ENCODE data around the gene HYAL2.

HYAL2 gene, protein sequence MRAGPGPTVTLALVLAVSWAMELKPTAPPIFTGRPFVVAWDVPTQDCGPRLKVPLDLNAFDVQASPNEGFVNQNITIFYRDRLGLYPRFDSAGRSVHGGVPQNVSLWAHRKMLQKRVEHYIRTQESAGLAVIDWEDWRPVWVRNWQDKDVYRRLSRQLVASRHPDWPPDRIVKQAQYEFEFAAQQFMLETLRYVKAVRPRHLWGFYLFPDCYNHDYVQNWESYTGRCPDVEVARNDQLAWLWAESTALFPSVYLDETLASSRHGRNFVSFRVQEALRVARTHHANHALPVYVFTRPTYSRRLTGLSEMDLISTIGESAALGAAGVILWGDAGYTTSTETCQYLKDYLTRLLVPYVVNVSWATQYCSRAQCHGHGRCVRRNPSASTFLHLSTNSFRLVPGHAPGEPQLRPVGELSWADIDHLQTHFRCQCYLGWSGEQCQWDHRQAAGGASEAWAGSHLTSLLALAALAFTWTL

DNA sequence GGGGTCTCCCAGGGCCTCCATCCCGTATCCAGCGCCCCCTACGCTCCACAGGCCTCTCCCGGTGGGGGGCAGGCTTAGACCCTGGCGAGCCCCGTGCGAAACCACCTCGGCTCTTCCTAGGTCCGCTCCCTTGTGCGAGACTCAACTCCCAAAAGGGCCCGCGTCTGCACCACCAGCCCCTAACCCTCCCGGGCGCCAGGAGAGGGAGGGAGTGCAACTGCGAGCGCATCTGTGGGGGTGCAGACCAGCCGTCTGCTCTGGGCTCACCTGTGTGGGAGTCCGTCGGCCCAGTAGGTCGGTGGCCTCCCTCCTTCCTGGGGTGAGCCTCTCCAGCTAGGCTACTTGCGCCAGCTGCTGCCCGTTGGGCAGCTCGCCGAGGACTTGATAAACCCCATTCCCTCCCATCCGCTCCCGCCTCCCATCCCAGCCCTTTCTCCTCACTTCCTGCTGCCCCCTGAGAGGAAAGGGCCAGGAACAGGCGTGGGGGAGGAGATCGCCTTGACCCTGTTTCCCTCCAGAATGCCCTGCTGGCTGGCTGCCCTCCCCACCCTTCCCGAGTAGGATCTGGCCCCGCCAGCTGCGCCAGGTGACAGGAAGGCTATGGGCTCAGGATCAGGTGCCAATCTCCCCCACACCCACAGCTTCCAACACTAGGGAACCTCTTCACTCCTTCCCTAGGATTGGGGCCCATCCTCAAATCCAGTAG lies at the start of gene HYAL2:
HYAL2 (minus strand) TSS at position 360 of the 706 bp plus-strand sequence. CDS start 2,256 bp downstream, outside the sequence.
- FAIRE-seq, result no peak

- FAIRE-seq, result no peak
Measured at GRCh38 chr3:50371133-50371685, 48.7 kb upstream of the HYAL2 start.

DNA sequence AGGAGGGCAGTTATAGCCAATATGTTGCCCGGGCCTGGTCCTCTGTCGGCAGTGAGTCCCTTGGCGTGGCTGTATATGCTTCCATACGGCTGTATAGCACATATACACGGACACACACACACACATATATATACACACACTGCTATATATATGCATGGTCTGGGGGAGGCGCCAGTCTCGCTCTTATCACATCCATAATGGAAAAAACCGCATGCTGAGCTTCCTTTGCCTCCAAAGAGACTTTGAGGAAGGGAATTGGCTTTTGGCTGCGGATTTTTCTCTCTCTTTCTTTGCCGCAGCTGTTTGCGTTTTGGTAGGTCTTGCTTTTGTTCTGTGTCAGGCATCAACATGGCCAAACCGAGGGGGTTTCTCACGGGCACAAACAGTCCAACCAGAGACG lies 48.0 kb upstream of the HYAL2 start:
- FAIRE-seq, result peak; percentile 65

GRCh38 chr3:50369012-50369670 lies 46.6 kb upstream of the HYAL2 start:
- no peak for FAIRE-seq

GRCh38 chr3:50365842-50366220 lies 43.3 kb upstream of the HYAL2 start:
- no peak for FAIRE-seq

DNA sequence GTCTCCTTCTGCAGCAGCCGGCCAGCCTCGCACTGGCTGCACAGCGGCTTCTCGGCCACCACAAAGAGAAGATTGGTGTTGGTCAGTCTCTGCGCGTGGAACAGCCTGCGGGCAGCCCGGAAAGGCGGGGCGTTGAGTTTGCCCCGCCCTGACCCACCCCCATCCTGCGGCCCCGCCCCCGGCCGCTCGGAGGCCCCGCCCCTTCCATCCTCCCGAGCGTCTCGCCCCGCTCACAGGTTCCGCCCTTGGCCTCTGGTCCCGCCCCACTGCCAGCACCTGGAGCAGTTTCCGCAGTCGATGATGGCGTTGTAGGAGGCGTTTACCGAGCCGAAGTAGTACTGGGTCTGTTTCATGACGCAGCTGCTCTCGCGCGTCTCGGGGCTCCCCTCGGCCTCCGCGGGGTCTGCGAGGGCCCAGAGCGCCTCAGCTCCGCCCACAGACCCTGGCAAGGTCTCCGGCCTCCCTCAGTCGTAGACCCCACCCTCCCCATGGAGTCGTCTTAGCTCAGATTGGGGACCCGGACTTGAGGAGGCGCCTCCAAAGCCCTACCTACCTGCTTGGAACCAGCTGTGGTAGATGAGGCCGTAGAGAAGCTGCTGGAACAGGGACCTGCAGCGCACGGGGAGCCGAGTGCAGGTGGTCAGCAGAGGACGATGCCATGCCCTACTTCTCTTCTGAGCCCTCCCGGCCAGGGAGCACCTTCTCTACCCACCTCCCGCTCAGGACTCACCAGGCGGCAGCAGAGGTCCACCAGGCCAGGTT lies 42.7 kb upstream of the HYAL2 start:
- no peak for FAIRE-seq

- no peak for FAIRE-seq
Measured at GRCh38 chr3:50364573-50365079, 42.1 kb upstream of the HYAL2 start.

DNA sequence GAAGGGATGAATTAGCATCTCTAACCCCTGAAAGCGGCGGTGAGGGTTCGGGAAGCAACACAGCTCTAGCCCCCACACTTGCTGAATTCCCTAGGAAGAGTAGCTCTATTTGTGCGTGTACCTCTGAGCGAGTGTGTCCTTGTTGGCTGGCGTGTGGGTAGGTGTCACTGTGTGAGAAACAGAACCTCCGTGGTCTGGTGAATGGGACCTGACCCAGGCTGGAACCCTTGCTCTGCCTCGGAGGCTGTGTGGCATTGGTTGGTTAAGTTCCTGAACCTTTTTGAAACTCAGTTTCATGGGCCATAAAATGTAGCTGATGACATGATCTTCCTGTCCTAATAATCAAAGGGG lies 37.2 kb upstream of the HYAL2 start:
- no peak for FAIRE-seq

DNA sequence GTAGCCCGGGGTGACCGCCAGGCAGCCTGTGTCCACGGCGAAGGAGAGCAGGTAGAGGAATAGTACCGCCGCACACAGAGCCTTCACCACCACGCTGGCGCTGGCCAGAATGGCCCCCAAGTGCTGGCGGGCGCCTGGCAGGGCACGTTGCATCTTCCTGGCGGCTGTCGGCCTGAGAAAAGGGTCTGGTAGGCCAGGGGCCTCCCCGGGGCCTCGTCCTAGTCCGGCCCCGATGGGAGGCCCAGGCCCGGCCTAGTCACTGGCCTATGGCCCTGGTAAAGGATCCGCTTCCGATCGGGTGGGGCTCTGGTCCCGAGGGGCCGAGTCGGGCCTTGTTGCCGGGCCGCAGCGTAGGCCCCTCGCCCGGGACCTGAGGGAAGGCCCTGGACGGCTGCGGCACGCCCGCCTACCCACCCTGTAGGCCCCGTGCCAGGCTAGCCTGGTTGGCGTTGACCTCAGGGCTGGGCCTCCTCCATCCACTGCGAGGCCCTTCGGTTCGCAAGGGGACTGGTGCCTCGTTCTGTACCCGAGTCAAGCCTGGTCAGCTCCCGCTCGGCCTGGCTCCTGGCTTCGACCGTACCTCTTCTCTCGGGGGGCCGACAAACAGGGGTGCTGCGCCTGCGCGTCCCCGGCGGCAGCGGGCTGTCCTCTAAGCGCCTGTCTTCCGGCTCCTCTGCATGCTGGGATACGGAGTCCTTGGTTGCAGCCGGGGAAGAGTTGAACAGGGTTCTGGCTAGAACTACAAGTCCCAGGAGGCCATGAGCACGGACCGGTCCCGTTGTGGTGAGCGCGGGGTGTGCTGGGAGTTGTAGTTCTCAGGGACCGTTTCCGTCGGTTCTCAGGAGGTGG lies 36.6 kb upstream of the HYAL2 start, which contains the start of gene TMEM115:
TMEM115 (minus strand) TSS at position 611 of the 849 bp plus-strand sequence; CDS start at position 153, 458 bp downstream.
- FAIRE-seq, result peak; percentile 98

DNA sequence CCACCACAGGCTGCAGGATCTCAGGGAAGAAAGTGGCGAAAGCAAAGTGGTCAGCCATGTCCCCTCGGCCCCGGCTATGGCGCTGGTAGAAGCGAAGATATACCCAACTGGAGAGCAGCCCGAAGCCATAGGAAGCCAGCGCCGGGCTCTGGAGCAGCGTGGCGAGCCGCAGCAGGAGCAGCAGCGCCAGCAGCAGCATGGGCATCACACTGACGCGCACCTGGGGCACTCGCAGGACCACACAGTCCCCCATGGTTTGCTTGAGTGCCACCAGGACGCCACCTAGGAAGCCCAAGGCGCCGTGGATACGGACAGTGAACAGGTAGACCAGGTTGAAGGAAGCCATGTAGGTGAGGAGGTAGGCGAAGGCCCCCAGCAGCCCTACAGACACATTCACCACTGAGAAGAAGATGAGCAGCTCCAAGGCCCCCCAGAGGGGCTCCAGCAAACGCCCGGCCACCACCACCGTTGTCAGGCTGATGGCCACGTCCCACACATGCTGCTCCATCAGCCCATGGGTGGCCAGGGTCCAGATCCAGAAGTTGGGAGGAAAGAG lies 35.9 kb upstream of the HYAL2 start:
- FAIRE-seq, result no peak

- no peak for FAIRE-seq
Measured at GRCh38 chr3:50357481-50357880, 34.9 kb upstream of the HYAL2 start.

DNA sequence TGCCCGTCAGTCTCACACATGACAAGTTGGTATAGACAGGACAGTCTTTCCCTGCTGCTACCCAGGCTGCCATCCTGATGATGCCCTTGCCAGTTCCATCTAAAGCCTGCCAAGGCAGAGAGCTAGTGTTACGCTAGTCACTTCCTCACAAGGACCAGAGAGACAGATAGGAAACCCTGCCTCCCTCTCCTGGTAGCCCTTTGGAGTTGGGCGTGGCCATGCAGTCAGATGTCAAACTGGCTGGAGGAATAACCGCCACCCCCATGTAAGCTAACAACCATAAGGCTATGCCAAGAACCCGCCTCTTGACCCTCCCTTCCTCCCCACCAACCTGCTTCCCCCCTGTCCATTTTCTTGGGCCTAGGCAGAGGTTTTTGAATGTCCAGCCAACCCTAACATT lies 34.0 kb upstream of the HYAL2 start:
- no peak for FAIRE-seq

DNA sequence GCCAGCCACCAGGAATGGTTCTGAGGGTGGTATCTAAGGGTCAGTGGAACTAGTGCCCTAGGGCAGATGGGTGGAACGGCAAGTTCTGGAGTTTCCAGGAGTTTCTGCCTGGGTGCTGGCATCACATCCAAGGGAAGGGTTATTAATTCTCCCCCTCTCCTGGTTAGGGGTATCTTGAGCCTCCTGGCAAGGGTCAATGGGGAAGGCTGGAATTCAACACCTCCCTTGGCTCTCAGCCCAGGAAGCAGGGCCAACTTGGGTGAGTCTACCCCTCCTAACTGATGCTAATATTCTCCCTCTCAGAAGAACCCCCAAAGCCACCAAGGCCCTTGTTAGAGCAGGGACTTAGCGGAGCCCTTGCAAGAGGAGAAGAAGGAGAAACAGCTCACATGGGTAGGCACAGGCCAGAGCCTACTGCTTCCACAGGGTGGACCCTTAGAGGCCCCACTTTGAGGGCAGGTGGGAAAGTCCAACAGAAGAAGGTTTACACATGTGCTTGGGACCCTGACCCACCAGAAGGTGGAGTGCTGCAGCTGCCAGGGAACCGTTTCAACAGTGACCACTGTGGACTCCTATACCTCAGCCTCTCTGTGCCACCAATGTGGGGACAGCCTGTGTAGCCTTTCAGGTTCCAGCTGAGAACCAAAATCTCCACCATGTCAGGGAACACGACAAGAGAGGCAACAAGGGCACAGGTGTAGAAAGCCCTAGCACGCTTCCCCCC lies 33.4 kb upstream of the HYAL2 start:
- FAIRE-seq, result no peak

- no peak for FAIRE-seq
Measured at GRCh38 chr3:50354850-50355249, 32.3 kb upstream of the HYAL2 start.

DNA sequence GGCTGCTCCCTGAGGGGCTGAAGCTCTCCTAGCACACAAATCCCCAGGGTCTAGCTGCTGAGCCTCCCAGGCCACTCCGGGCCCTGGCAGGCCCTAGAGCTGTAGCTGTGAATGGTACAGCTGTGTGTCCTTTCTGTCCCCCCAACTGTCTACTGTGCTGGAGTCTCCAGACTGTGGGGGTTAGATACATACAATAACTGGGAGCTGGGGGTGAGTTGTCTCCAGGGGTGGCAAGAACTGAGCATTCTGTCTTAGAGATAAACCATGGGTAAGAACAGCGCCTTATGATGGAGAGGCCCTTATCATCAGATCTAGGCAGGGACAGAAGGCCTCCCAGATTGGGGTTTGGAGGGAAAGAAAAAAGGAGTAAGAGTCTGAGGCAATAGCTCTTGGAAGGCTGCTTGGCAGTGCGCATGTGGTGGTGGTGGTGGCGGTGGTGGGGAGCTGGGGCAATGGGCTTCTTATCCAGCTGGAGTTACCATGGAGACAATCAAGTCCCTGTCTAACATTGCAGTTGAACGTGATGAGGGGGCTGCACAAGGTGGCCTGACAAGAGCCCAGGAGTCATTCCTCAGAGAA lies 31.7 kb upstream of the HYAL2 start:
- no peak for FAIRE-seq

GRCh38 chr3:50353245-50354004 lies 30.9 kb upstream of the HYAL2 start:
- no peak for FAIRE-seq

DNA sequence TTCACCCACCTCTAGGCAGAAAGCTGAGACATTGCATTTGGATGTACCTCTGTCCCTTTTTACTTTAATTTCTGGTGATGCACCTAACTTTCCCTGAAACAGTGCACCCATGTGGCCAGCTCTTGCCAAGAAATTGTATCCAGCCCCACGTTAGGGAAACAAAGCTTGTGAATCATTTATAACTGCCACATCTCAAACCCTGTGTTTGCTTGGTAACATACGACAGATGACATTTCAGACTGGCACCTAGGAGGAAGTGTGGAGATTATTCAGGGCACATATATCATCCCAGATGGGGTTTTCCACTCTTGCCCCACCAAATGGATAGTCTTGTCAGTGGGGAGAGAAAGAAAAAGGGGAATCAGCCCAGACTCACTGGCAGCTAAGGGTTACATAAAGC lies 30.2 kb upstream of the HYAL2 start:
- FAIRE-seq, result no peak

GRCh38 chr3:50351323-50351697 lies 28.8 kb upstream of the HYAL2 start:
- no peak for FAIRE-seq
